GM23248 (cell line): Measurements from ENCODE around the gene TPRG1L.

Source experiments
- EZH2 ChIP-seq: fragments of 200-600 bp; sonication (generic); IDR thresholded peaks from 2 replicates; pipeline ENCODE4 v1.6.1; 2018; ENCODE audit warnings: antibody characterized with exemption, mild to moderate bottlenecking; ENCODE audit not compliant: insufficient read depth, poor library complexity, severe bottlenecking
- EZH2phosphoT487 ChIP-seq: fragments of 200-600 bp; sonication (generic); IDR thresholded peaks from 2 replicates; pipeline ENCODE4 v1.6.1; 2018; ENCODE audit warnings: antibody characterized with exemption, moderate library complexity, mild to moderate bottlenecking, low read depth; ENCODE audit not compliant: insufficient read depth

- TF ChIP-seq EZH2 (no peak), EZH2phosphoT487 (no peak)
Observed at GRCh38 chr1:3585940-3586568, 38.8 kb upstream of the TPRG1L start.
